ENCODE measurements around the gene DNLZ.

Gene DNLZ

DNA sequence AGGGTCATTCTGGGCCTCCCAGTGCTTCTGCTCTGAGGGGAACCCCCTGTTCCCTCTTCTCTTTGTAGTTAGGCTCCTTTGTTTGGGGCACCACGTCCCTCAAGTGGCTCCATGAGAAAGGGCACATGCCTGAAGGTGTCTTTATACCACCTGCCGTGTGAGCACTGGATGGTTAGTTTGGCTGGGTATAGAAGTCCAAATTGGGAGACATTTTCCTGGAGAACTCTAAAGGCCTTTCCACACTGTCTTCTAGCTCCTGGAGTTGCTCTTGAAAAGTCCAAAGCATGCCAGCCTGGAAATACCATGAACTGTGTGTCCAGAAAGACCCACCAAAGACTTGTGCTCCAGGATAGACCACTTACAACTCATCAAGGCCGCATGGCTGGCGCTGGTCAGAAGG lies 48.6 kb downstream of the DNLZ start:
- DNase-seq: no peak

DNA sequence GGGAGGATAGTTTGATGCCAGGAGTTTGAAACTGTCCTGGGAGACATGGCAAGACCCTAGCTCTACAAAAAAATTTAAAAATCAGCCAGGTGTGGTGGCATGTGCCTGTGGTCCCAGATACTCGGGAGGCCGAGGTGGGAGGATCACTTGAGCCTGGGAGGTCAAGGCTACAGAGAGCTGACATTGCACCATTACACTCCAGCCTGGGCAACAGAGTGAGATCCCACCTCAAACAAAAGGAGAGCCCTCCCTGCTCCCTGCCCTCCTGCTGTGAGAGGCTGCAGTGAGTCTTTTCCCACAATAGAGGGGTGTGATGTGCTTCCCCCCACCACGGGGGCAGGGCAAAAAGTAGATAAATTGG lies 49.5 kb downstream of the DNLZ start:
- no peak for DNase-seq

DNA sequence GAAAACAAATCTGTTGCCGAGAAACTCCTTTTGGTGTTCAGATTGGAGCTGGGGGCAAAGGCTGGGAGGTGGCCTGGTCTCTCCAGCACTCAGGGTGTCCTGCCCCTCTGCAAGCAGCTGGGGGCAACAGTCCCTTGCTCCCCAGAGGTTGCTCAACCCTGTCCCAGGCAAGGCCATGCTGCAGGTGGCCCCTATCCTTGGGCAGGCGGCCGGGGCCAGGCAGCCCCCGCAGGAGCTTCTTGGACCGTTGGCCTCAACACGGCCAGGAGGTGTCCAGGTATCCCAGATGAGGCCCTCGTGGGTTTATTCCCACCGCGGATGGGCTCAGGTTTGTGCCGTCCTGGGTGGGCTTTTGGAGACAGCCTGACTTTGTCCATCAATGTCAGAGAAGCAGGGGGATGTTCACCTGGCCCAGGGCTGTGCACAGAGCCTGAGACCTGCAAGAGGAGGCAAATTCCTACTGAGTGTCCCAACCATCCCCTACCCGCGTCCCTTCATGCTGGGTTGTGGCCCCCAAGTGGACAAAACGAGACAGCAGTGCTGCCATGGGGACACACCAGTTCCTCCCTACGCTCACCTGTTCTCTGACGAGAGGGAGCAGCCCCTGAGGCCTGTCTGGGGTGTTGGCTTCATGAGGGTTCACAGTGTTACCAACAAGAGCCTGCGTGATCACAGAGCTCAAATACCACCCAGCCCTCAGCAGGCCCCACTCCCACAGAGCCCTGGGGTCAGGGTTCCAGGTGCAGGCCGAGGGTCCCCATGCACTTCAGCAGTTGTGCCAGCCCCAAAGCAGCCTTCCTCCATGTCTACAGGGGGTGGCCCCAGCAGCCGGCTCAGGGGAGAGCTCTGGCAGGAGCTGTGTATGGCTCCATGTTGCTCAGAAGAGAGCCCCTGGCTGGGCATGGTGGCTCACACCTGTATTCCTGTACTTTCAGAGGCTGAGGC lies 50.2 kb downstream of the DNLZ start:
- no peak for DNase-seq

GRCh38 chr9:136312436-136312835 lies 51.1 kb downstream of the DNLZ start:
- DNase-seq: peak; percentile 45

- DNase-seq: no peak
Observed at GRCh38 chr9:136312009-136312375, 51.6 kb downstream of the DNLZ start.

DNA sequence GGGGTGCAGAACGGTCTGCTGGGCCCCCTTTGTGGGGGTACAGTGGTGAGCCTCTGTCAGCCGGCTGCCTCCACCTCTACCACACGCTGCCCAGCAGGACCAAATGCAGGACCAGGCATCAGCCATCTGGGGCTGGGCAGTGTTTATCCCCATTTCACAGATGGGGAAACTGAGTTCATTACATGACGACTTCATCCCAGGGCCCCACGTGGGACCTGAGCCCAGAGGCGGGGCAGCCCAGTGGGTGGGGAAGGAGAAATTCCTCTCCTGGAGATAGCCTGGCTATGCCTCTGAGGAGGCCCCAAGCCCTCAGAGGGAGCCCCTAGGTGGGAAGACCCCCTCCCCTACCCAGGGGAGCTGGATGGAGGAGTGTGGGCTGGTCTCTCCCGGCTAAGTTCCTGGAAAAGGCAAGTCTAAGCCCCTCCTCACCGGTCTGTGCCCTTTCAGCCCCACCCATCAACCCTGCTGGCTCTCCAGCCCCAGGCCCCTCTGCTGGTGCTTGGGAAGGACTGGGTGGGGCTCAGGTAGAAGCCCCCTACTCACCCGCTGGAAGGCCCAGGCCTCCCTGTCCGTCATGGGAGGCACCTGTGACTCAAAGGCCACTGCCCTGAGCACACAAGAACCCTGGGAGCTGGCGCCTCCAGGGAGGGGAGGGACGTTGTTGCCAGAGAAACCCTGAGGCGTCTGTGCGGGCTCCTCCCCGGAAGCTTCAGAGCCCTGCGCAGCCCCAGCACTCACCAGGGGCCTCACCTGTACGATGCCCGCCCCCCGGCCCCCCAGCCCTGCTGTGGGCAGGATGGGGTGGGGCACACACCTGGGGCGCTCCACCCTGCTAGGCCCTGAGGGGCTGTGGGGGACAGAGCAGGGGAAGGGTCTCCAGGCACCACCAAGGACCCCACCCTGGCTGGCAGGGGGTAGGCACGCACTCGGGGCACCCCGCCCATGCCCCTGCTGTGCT lies 52.2 kb downstream of the DNLZ start:
- DNase-seq: no peak

DNA sequence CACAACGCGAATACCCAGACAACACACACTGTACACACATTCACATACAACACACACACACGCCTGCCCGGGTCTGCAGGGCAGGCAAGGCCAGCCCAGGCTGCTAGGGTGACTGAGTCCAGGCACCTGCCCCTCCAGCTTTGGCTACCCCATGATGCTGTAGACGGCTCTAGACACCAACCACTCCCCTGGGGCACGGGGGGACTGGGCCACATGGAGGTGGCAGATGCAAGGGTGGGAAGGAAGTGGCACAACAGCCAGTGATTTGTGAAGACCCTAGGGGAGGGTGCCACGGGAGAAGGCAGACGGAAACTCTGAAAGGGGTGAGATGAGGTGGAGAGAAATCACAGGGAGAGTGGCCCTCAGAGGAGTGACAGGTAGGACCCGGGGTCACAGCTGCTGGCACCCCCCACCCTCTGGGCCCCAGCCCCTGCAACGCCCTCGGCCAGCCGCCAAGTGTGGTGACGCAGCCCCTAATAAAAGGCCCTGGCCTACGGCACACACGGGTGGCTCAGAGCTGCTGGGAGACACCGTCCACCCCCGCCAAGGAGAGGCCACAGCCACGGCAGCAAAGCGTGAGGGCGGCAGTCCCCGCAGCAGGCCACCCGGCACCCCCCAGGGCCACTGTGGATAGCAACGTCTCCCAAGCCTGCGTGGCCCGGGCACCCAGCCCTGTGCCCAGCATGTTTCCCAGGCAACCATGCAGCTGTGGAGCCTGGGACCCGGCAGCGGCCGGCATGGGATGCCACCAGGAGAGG lies 53.1 kb downstream of the DNLZ start:
- DNase-seq: no peak

DNA sequence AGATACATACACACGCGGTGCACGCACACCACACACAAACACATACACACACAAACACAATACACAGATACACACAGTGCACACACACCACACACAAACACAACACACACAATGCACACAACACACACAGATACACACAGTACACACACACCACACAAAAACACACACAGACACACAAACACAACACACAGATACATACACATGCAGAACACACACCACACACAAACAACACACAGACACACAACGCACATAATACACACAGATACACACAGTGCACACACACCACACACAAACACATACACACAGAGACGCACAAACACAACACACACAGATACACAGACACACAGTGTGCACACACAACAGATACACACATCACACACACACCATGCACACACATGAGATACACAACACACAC lies 53.7 kb downstream of the DNLZ start:
- no peak for DNase-seq
